Ureter (tissue), 1 donor: ENCODE data around the gene LRRC7. TPM values are rescaled to one million over a fixed set of nuclear protein-coding genes. Genes with fewer than 3 reads are reported as not detected.

Experiments
- DNase-seq: peaks from one replicate; pipeline ENCODE4 v3.0.0-alpha.2; 2020; ENCODE audit warnings: low spot score
- total RNA-seq: library from RNA; stranded (reverse); gene quantifications from one replicate; pipeline ENCODE4 v1.2.4, GENCODE V29; 2023
- donor health status: DM: yes; HTN: yes; CAD: no.

Gene LRRC7
- total RNA-seq, 1 donor from 2014 or later = 2.4 TPM

DNA sequence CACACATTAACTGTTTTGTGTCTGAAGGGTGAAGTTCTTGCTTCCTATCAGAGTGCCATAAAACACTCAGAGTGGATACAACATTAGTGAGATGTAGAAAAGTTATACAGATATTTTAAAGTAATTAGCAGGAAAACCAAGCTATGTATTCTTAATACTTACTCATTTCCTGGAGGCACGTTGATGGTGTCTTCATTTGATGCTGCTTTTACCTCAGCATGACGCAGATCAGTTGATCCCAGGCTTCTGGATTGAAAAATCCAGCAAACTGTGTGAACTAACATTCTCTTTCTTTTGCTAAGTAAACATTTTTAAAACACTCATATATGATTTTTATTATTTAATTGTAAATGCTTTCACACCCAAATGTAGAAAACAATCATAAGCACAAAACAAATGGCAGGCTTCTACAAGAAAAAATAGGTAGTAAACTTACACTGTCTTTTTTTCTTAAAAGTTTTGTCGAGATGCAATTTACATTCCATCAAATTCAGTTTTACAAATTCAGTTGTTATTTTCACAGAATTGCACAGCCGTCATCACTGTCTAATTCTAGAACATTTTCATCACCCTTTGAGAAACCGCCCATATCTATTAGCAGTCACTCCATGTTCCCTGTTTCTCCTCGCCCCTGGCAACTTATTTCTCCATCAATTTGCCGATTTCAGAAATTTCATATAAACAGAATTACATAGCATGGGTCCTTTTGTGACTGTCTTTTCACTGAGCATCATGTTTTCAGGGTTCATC is 198.9 kb downstream of the LRRC7 start:
- DNase-seq = no peak

DNA sequence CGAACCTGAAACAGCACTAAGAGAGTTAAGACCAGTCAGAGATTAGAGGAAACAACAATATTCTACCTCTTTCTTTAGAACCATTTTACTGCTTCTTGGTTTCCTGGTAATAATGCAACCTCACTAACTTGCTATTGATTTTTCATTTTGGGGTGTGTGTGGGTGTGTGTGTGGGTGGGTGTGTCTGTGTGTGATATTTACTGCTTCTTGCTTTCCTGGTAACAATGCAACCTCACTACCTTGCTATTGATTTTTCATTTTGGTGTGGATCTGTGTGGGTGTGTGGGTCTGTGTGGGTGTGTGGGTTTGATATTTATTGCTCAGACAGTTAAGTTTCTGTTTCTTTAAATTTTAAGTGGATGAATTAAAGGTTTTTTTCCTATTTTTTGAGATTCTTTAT is 208.8 kb downstream of the LRRC7 start:
- no peak for DNase-seq

DNA sequence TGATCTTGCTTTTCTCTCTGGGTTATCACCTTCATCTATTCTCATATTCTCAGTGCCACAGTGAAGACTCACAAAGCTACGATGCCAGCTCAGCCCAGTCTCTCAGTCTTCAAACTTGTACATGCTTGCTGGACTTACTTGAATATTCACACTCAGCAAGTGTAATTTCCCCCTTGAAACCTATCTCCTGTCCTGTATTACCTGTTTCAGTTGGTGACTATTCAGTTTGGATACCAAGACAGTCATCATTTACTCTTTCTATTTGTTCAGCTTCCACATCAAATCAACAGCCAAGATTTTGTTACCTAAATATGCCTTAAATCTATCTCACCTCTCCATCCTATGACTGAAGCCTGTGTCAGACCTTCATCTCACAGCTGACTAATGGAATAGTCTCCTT is 209.7 kb downstream of the LRRC7 start:
- DNase-seq = no peak

DNA sequence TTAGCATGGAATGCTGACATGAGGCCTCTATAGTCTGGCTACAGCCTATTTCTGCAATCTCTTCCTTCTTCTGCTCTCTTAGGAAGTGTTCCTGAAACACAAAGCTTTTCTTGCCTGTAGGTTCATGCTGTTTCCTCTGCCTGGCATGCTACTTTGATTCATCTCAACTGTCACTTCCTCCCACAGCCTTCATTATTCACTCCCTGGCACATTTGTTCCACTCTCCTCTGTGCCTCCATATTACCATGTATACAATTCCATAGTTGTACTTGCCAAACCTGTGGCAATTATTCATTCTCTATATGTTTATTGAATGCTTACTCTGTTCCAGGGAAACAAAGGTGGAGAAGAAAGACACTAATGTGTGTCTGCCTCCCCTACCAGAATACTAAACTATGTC is 210.2 kb downstream of the LRRC7 start:
- no peak for DNase-seq

DNA sequence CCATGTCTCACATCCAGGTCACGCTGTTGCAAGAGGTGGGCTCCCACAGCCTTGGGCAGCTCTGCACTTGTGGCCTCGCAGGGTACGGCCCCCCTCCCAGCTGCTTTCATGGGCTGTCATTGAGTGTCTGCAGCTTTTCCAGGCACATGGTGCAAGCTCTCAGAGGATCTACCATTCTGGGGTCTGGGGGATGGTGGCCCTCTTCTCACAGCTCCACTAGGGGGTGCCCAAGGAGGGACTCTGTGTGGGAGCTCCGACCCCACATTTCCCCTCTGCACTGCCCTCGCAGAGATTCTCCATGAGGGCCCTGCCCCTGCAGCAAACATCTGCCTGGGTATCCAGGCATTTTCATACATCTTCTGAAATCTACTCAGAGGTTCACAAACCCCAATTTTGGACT is 219.4 kb downstream of the LRRC7 start:
- DNase-seq = no peak

DNA sequence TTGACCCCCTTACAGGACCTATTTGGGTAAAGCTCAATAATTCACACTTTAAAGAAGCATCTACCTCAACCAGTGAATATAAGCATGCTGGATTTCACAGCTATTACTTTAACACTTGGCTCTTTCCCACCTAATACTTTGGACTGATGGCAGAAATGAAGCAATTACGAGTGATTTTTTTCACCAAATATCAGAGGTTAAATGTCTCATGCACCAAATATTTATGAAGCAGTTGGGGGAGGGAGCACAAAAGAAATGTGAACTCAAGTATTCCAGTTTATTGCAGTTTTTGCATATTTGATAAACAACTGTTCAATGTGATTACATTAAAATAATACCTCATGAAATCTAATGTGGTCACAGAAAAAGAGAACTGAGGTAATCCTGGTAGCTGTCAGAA is 223.6 kb downstream of the LRRC7 start:
- DNase-seq = no peak

DNA sequence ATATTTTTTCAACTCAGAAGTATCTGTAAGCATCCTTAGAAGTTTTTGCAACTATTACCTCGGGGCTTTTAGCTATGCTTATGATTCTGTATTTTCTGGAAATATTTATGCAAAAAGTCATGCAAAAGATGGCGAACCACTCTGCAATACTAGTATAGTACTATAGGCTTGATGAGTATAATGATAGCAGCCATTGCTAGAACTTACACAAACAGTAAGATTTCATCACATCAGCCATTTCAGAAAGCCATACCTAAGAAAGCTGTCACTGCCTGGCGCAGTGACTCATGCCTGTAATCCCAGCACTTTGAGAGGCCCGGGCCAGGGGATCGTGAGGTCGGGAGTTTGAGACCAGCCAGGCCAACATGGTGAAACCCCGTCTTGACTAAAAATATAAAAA is 227.1 kb downstream of the LRRC7 start:
- no peak for DNase-seq

DNA sequence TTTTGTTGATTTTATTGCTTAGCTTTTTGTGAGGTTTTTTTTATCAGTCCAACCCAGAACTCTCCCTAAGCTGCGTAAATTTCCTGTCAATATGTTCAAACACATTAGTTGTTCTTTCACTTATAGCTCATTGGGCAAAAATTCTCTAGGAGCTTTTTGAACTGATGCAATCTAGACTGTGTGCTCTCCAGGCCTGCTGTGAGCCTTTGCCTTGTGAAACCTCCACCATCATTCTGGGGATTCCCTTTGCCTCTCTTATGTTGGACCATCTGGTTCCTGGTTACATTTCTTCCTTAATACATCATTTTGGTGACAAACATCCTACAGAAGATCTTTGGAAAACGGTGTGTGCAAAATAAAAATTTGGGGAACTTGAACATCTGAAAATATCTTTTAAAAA is 247.2 kb downstream of the LRRC7 start:
- DNase-seq = no peak

DNA sequence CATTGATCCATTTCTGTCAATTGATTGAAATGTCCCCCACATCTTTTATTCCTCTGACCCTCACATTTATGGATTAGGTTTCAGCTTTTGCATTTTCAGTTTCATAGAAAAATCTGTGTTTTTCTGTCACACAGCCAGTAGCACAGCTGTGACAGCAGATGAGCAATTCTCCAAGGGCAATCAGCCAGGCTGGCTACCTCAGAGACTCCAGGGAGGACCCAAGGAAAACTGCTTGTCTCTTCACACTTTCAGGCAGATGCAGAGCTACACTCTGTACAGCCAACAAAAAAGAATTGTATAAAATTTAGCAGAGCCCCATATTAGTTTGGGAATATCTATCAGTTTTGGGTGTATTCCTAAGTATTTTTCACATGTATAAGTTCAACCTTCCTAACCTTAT is 257.2 kb downstream of the LRRC7 start:
- DNase-seq = no peak

DNA sequence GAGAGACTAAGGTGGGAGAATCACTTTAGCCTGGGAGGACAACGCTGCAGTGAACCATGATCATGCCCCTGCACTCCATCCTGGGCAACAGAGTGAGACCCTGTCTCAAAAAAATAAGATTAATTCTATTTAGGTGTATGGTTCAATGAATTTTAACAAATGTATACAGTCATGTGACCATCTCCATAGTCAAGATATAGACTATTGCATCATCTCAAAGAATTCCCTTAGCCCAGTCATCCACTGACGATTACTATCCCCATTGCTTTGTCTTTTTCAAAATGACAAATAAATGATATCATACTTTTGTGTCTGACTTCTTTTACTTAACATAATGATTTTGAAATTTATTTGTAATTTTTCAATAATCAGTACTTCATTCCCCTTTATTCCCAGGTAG is 260.0 kb downstream of the LRRC7 start:
- DNase-seq = no peak

DNA sequence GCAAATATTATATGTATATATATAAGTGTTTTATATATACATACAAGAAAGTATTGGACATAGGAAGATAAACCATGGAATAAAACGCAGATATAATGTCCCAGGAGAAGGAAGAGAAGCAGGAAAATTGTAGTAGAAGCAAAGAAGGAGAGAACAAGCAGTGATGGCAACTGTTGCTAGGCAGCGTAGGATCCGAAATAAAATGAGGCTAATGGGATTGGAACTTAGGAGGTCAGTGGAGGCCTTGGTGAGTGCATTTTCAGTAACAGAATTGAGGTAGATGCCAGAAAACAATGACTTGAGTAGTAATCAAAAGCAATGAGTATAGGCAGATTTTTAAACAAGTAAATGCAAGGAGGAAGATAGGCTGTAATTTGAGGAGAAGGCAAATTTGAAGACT is 265.8 kb downstream of the LRRC7 start:
- DNase-seq = no peak

DNA sequence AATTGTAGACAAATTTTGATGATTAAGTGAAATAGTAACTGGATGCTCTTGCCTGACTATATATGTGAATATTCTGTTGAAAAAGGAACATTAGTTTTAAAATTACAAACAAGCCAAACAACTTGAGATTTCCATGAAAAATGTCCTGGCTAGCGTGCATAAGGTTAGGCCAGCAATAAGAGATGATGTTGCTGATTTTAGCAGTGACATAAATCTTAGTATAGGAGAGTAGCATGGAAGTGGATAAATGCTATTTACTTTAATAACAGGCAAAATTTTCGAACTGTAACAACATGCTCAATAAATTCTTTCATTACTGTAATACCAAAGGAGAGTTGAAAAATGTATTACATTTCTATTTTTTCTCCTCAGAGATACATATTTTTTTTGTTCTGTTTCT is 266.6 kb downstream of the LRRC7 start:
- DNase-seq = no peak

DNA sequence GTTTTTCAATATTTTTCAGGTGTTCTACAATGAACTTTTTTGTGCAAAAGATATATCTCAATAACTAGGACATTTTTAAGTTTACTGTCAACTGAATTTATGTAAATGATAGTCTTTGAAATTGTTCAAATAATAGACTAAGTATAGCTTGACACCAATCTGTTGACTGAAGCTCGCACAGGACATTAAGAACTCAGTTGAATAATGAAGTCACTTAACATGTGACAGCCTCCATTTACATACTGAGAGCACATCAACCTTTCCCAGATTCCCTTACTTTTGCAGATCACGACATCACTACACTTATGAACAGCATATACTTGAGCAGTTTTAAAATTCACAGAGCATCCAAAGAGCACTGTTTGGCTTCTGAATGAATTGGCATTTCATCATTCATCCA is 268.2 kb downstream of the LRRC7 start:
- DNase-seq = no peak

DNA sequence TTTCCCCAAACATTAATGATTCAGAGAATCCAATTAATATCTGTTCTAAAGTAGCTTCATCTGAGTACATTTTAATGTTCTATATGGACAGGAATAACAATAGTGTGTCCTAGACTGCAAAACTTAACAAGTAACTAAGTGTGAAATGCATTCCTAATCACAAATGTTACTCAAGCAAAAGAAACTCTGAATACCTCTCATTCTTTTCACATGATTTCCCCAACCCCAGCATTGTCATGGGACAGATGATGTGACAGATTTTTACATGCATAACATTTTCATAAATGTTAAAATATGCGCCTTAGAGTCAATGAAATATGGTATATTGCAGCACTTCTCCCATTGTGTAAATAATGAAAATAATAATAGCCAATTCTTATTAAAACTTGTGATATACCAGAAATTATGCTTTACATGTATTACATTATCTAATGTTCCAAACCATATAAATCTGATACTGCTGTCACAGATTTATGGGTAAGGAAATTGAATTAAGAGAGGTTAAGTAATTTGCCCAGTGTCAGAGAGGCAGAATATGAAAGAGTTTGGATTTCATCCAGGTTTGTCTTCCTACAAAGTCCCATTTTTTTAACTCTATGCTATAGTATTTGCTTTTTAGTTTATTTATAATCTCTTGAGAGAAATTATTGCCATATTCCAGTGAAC is 269.4 kb downstream of the LRRC7 start:
- DNase-seq = no peak

DNA sequence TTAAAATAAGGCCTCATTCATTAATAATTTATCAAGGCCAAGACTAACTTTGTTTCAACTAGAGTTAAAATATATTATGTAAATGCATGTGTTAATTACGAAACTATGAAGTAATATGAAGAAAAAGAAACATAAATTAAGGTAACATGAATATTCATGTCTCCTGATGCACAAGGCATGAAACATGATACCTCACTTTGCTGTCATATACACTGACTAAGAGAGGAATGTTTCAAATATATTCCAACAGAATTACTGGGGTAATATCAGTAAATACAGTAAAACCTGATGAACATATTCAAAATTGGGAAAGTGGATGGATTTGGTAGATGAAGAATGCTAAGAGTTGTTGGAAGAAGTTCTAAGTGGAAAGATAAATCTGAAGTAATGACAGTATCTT is 274.6 kb downstream of the LRRC7 start:
- no peak for DNase-seq

DNA sequence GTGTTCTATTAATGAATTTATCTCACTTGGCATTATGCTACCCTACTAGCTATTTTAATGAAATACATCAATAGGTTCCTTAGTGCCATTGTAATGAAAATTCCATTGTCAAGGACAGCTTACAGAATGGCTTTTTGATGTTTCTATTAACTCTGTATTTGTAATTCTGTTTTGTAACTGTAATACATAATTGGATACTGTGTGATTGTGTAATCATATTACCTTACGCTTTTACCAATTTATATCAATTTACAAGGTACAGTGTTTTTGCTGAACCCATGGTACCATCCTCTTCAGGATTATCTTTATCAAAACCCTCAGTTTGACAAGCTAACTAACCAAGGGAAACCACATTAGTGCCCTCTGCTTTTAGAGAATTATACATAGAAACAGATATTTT is 277.9 kb downstream of the LRRC7 start:
- DNase-seq = no peak

DNA sequence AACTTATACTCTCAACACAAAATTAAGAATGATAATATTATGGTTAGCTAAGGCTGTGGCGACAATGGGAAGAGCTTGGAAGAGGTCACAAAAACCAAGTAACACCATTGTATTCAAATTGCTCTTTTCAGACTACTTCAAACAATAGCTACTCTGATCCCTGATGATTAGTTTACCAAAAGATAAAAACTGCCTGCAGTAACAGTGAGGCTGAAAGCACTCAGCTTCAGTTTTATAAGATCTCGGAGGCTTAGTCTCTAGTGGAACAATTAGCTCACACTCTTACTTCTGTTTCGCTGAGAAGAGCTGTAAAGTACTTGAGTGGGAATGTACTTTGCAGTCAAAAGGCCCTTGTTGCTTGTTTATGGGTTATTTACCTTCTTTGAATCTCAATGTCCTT is 278.5 kb downstream of the LRRC7 start:
- DNase-seq = no peak

DNA sequence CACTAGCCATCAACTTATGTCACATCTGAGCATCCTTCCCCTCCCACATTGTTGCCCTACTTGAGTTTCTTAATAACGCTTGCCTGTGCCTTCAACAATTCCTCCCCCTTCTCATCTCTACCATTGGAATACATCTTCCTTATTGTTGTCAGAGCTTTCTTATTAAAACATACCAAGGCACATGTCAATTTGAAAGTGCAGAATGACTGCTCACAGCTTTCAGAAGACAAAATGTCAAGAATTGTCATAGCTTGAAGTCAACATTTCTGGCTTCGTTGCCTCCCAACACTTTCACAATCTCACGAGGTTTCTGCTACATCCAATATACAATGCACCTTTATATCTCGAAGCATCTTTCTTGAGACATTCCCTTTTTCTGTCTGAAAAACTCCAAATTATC is 279.9 kb downstream of the LRRC7 start:
- DNase-seq = no peak

DNA sequence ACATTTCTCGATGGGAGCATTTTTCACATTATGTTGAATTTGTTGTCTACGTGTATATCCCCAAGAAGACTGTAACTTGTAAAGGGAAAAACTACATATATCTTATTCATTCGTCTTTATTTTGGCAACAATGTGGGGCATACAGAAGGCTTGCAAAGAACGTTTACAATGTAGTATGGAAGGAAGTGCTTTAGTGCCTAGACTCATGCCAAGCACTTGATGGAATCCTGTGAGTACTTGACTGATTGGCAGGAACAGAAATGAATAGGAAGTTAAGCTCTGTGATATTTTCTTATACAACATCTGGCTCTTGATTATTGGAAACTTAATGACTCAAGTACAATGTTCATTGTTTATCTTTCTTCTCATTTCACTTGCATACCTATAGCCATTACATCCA is 284.4 kb downstream of the LRRC7 start:
- no peak for DNase-seq

DNA sequence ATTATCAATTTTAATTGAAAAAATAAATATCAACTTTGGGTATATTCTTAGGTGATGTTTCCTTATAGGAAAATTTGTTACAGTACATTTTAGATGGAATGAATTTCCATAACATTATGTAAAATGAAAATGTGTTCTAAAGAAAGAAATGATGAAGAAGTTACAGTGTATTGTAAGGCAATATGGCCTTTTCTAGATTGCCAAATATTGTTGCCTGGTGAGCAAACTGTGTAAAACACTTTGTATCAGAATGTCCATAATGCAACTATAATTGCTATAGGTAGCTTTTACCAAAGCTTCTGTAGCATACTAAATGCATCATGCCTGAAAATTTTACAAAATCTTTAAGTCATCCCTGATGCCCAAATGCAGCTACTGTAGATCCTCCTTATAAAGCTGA is 285.0 kb downstream of the LRRC7 start:
- DNase-seq = no peak

DNA sequence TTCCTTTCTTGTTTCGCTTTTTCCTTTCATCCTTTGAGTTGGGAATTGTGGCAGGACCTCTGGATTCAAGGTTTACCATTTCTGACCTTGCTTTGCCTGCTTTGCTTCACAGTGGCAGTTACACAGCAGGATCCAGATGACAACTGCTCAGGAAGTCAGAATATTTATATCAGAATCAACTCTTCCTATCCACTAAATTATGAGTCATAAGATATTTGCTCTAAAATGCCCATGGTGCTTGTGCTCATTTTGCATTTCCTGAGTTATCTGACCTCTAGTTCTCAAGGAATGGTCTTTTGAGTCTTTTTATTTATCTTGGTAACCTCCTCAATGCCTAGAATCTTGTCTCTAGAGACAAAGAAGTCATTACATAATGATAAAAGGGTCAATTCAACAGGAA is 290.8 kb downstream of the LRRC7 start:
- DNase-seq = no peak

DNA sequence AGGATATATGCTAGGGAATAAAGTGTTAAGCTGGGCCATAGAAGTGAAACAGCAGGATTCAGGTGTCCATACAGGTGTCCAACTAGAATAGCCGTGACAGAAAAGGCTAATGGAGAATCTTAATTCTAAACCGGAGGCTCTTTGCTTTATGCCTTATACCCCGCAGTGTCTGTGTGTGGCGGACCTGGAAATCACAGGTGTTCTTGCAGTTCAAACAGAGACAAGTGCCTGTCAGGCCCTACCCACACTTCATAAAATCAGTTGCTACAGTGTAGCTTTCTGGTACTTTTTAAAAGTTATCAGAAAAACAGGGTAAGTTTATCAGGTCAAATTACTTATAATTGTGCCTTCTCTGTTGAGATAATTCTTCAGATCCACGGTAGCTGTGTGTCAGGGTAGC is 293.9 kb downstream of the LRRC7 start:
- DNase-seq = no peak

DNA sequence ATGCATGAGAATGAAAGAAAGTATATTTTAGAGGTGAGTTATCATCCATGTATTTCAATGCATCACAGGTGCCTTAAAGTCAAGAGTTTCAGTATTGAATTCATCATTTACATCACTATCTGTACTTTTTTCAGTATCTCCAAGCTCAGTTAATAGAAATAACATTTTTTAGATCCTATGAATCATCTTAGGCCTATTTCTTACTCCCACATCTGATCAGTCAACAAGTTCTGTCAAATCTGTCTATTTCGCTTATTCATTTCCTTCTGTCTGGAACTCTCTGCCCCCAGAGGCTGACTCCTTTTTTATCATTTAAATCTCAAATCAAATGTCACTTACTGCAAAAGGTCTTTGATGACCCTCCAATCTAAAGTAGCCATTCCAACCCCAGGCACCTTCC is 295.2 kb downstream of the LRRC7 start:
- no peak for DNase-seq

DNA sequence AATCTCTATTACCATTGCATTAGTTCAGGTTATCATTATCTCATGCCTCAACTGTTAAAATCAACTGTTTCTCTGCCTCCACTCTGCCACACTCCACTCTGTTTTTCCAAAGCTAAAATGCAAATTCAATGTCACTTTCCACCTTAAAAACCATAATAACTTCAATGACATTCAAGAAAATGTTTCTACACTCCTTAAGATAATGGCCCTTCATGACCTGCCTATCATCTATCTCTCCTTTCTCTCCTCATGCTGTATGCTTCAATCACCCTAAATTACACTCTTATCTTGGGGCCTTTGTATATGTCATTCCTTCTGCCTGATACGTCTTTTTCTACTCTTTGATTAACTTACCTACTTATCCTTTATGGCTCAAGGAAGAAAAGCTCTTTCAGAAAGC is 296.0 kb downstream of the LRRC7 start:
- no peak for DNase-seq
